Astrocyte of the spinal cord (primary cell): ENCODE measurements around the gene ZNF221.

ENCODE experiments used
- DNase-seq: peaks from one replicate; pipeline ENCODE4 v3.0.0; 2011; ENCODE audit warnings: low read depth, low spot score
- H3K4me3 ChIP-seq: 2 replicates; pipeline ENCODE4 v1.5.1; 2011; ENCODE audit warnings: low read depth, mild to moderate bottlenecking, low read length, moderate library complexity
- in situ Hi-C: cut with HindIII; loops from 2 replicates; pipeline ENCODE4 v1.10.0; 2017; ENCODE audit warnings: low sequenced_read_pairs
- TF ChIP-seq, protein P1 (sequence below): IDR thresholded peaks from 2 replicates; pipeline ENCODE4 v1.5.1; 2012; ENCODE audit warnings: low read depth, mild to moderate bottlenecking, low read length, inconsistent platforms

Gene ZNF221

DNA sequence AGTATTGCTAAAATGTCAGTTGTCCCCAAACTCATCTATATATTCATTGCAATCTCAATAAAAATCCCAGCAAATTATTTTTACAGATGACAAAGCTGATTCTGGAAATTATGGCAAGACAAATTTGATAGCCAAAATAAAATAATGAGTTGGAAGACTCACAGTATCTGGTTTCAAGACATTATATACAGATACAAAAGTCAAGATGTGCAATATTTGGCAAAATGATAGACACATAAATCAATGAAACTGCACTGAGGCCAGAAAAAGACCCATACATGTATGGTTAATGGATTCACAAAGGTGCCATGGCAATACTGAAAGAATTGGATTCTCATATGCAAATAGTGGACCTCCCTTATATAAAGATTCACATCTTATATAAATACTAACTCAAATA is 40.1 kb upstream of the ZNF221 start:
- TF ChIP-seq, protein P1, sequence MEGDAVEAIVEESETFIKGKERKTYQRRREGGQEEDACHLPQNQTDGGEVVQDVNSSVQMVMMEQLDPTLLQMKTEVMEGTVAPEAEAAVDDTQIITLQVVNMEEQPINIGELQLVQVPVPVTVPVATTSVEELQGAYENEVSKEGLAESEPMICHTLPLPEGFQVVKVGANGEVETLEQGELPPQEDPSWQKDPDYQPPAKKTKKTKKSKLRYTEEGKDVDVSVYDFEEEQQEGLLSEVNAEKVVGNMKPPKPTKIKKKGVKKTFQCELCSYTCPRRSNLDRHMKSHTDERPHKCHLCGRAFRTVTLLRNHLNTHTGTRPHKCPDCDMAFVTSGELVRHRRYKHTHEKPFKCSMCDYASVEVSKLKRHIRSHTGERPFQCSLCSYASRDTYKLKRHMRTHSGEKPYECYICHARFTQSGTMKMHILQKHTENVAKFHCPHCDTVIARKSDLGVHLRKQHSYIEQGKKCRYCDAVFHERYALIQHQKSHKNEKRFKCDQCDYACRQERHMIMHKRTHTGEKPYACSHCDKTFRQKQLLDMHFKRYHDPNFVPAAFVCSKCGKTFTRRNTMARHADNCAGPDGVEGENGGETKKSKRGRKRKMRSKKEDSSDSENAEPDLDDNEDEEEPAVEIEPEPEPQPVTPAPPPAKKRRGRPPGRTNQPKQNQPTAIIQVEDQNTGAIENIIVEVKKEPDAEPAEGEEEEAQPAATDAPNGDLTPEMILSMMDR, result no peak
- in situ Hi-C loops, result no loop called here
- DNase-seq, result no peak
- H3K4me3 ChIP-seq, result no peak overlapping the region

DNA sequence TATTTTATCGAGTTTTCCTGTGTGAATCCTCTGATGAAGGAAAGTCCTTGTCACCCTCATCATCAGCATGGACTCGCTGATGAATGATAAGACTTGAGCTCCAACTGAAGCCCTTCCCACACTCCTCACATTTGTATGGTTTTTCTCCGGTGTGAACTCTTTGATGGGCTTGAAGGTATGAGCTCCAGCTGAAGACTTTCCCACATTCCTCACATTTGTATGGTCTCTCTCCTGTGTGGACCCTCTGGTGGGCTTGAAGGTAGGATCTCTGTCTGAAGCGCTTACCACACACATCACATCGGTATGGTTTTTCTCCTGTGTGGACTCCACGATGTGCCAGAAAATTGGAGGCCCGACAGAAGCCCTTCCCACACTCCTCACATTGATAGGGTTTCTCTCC is 37.6 kb upstream of the ZNF221 start:
- in situ Hi-C loops, result no loop called here
- DNase-seq, result no peak
- H3K4me3 ChIP-seq, result no peak overlapping the region
- TF ChIP-seq, protein P1, result no peak

DNA sequence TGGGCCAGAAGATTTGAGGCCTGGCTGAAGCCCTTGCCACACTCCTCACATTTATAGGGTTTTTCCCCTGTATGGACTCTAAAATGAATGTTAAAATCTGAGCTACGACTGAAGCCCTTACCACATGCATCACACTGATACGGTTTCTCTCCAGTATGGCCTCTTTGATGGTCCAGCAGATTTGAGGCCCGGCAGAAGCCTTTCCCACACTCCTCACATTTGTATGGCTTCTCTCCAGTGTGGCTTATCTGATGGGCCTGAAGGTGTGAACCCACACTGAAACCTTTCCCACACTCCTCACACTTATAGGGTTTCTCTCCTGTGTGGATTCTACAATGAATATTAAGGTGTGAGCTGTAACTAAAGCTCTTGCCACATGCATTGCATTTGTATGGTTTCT is 37.0 kb upstream of the ZNF221 start:
- H3K4me3 ChIP-seq, result no peak overlapping the region
- DNase-seq, result no peak
- TF ChIP-seq, protein P1, result no peak
- in situ Hi-C loops, result no loop called here

DNA sequence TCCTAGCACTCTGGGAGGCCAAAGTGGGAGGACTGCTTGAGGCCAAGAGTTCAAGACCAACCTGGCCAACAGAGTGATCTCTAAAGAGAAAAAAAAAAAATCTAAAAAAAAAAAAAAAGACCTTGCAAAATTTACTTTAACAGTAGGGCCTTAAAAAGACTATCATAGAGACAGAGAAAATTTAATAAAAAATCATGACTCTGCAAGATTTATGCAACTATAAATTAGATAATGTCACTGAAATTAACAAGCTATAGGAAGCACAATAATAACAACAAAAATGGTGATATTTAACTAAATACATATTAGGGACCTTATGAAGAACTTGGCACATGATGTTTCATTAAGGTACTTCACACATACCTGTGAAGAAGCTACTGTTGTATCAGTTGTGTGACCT is 27.2 kb upstream of the ZNF221 start:
- H3K4me3 ChIP-seq, result no peak overlapping the region
- TF ChIP-seq, protein P1, result no peak
- DNase-seq, result no peak
- in situ Hi-C loops, result no loop called here

DNA sequence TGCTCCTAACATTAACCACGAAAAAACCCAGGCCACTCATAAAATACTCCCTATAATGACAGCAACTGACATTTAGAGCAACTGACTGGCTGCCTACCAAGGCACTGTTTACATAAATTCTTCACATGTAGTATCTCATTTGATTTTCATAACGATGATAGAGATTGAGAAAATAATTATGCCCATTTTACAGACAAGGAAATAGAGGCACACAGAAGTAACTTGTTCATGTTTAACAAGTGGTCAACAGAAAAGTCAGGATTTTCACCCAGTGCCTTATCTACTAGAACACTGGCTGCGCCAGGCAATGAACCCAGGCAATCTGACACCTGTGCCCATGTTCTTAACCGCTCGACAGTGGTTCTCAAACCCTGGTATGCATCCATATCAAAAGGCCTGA is 22.2 kb upstream of the ZNF221 start:
- H3K4me3 ChIP-seq, result no peak overlapping the region
- DNase-seq, result no peak
- TF ChIP-seq, protein P1, result no peak
- in situ Hi-C loops, result no loop called here

DNA sequence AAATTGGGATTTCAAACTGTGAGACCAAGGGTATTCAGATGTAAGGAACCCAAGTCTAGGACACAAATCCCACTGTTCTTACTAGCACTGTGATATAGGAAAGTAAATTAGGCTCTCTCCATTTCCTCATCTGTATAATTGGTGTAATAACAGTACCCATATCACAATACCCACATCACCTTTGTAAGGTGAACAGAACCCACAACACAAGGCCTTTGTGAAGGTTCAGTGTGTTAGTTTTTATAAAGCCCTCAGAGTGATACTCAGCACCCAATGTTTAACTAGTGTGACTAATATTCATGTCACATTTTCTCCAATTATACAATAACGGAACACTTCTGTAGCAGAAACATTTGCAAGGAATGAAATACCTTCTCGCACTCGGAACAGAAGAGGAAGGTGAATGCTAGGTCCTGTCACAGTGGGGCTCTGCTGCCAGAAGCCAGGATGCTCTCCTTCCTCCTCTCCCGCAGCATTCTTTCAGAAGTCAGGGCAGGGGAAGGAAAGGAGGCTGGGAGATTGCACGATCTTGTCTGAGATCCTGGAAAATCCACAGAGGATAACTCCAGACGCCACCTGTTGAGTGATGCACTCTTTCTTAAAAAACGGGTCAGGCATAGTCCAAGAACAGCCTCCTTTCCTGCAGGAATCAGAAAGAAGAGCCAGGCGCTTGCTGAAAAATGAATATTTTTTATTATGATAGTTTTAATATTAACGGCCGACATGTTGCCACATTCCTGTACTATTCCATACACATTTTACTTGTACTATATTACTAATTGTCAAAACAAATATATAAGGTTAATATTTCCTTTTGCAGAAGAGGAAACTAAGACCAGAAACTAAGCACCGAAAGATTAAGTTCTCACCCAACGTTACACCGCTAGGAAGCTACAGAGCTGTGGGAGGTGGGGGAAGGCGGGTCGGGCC is 16.7 kb upstream of the ZNF221 start:
- DNase-seq, result no peak
- in situ Hi-C loops, result no loop called here
- peak overlapping the region; percentile 75 for H3K4me3 ChIP-seq
- TF ChIP-seq, protein P1, result no peak
